Measurements from ENCODE around the gene USP36. TPM values are rescaled to one million over a fixed set of nuclear protein-coding genes. Genes with fewer than 3 reads are reported as not detected.

USP36 gene
- polyA plus RNA-seq, 1 donor (not counting 4 experiments of a cell fraction or from before 2014, with no cell fraction given), result 25.2 TPM

- no peaks in the 10 kb centered on the region for H3K27me3 ChIP-seq (ENCODE audit: control insufficient read depth, extremely low read depth, insufficient read depth, low read length)
- no peaks in the 10 kb centered on the region for H3K9me3 ChIP-seq (ENCODE audit: control insufficient read depth, low read depth, low read length)
- H3K79me2 ChIP-seq (ENCODE audit: control insufficient read depth, insufficient read depth, low read length), result peaks cover 73% of the 10 kb centered on the region
- H3K9ac ChIP-seq (ENCODE audit: control insufficient read depth, extremely low read depth, insufficient read depth, low read length), result peak overlapping the region; percentile 38
- no peak overlapping the region for H2AFZ ChIP-seq (ENCODE audit: control insufficient read depth, low read length)
- TF ChIP-seq EZH2 (IDR thresholded peaks at IDR 0.05; ENCODE audit: low read length) (no peak), CTCF (optimal IDR thresholded peaks at IDR 0.05 in 1 of 3, IDR thresholded peaks at IDR 0.05 in 1 of 3, conservative IDR thresholded peaks at IDR 0.05 in 1 of 3; ENCODE audit: extremely low read depth in 1 of 3, insufficient read depth in 2 of 3, low read length in 3 of 3) (no peak)
- DNase-seq (ENCODE audit: low read depth, low spot score), result no peak
- dilution Hi-C loops (cut with MboI; ENCODE audit: extremely low pct_ligation_motif_present, low sequenced_read_pairs), result no loop called here
- peak overlapping the region; percentile 67 for H3K4me2 ChIP-seq (ENCODE audit: control insufficient read depth, extremely low read depth, insufficient read depth, low read depth, low read length)
- H3K9me1 ChIP-seq (ENCODE audit: control insufficient read depth, extremely low read depth, insufficient read depth, low read length), result no peaks in the 10 kb centered on the region
- no peak overlapping the region for H3K4me3 ChIP-seq (ENCODE audit: control insufficient read depth in 2 of 3, extremely low read depth in 1 of 3, insufficient read depth in 2 of 3, low read depth in 1 of 3, low read length in 3 of 3)
- peaks cover 15% of the 10 kb centered on the region for H3K4me1 ChIP-seq (ENCODE audit: control insufficient read depth, extremely low read depth, insufficient read depth, low read length)
- no peak for FAIRE-seq
- peak overlapping the region; percentile 48 for H3K27ac ChIP-seq (ENCODE audit: control insufficient read depth, insufficient read depth, low read length)
- peaks cover 8% of the 10 kb centered on the region for H4K20me1 ChIP-seq (ENCODE audit: control insufficient read depth, extremely low read depth, insufficient read depth, low read length)
- no peaks in the 10 kb centered on the region for H3K36me3 ChIP-seq (ENCODE audit: control insufficient read depth in 2 of 2, extremely low read depth in 1 of 2, insufficient read depth in 2 of 2, low read length in 2 of 2)
Measured at GRCh38 chr17:78765821-78766220, 74.8 kb downstream of the USP36 start.

- Histone ChIP-seq H3K9me3 (ENCODE audit: control insufficient read depth, low read depth, low read length) (no peaks in the 10 kb centered on the region), H3K36me3 (ENCODE audit: control insufficient read depth in 2 of 2, extremely low read depth in 1 of 2, insufficient read depth in 2 of 2, low read length in 2 of 2) (no peaks in the 10 kb centered on the region), H3K79me2 (ENCODE audit: control insufficient read depth, insufficient read depth, low read length) (peaks cover 71% of the 10 kb centered on the region), H3K27ac (ENCODE audit: control insufficient read depth, insufficient read depth, low read length) (no peak overlapping the region), H3K9me1 (ENCODE audit: control insufficient read depth, extremely low read depth, insufficient read depth, low read length) (no peaks in the 10 kb centered on the region), H2AFZ (ENCODE audit: control insufficient read depth, low read length) (no peak overlapping the region), H3K27me3 (ENCODE audit: control insufficient read depth, extremely low read depth, insufficient read depth, low read length) (no peaks in the 10 kb centered on the region), H3K4me2 (ENCODE audit: control insufficient read depth, extremely low read depth, insufficient read depth, low read depth, low read length) (no peak overlapping the region), H3K4me1 (ENCODE audit: control insufficient read depth, extremely low read depth, insufficient read depth, low read length) (peaks cover 15% of the 10 kb centered on the region), H4K20me1 (ENCODE audit: control insufficient read depth, extremely low read depth, insufficient read depth, low read length) (peaks cover 8% of the 10 kb centered on the region), H3K4me3 (ENCODE audit: control insufficient read depth in 2 of 3, extremely low read depth in 1 of 3, insufficient read depth in 2 of 3, low read depth in 1 of 3, low read length in 3 of 3) (no peak overlapping the region), H3K9ac (ENCODE audit: control insufficient read depth, extremely low read depth, insufficient read depth, low read length) (no peak overlapping the region)
- no peak for FAIRE-seq
- dilution Hi-C loops (cut with MboI; ENCODE audit: extremely low pct_ligation_motif_present, low sequenced_read_pairs), result no loop called here
- no peak for DNase-seq (ENCODE audit: low read depth, low spot score)
- TF ChIP-seq CTCF (optimal IDR thresholded peaks at IDR 0.05 in 1 of 3, IDR thresholded peaks at IDR 0.05 in 1 of 3, conservative IDR thresholded peaks at IDR 0.05 in 1 of 3; ENCODE audit: extremely low read depth in 1 of 3, insufficient read depth in 2 of 3, low read length in 3 of 3), result no peak
- TF ChIP-seq EZH2 (IDR thresholded peaks at IDR 0.05; ENCODE audit: low read length), result no peak
Measured at GRCh38 chr17:78764871-78765270, 75.7 kb downstream of the USP36 start.
